CD4-positive, alpha-beta T cell treated with Interleukin-15 for 1 hour (primary cell): ENCODE results near the gene ZNF544.
"Not testable (repeated sequence)": the region's sequence is repeated elsewhere in the genome, so short reads cannot be mapped to it uniquely, and the experiment has no call there.

Experiments used
- DNase-seq: peaks from one replicate; pipeline ENCODE4 v3.0.0-alpha.2; 2020

Gene ZNF544

GRCh38 chr19:58258259-58258658 is 29.5 kb downstream of the ZNF544 start:
- DNase-seq, result not testable (repeated sequence)

DNA sequence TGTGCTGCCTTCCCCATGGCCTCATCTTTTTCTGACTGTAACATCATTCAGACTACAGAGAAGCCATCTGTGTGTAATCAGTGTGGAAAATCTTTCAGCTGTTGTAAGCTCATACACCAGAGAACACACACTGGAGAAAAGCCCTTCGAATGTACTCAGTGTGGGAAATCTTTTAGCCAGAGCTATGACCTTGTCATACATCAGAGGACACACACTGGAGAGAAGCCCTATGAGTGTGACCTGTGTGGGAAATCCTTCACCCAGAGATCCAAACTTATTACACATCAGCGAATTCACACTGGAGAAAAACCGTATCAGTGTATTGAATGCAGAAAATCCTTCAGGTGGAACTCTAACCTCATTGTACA is 32.9 kb downstream of the ZNF544 start:
- DNase-seq, result no peak

- no peak for DNase-seq
Measured at GRCh38 chr19:58261968-58262921, 33.5 kb downstream of the ZNF544 start.

DNA sequence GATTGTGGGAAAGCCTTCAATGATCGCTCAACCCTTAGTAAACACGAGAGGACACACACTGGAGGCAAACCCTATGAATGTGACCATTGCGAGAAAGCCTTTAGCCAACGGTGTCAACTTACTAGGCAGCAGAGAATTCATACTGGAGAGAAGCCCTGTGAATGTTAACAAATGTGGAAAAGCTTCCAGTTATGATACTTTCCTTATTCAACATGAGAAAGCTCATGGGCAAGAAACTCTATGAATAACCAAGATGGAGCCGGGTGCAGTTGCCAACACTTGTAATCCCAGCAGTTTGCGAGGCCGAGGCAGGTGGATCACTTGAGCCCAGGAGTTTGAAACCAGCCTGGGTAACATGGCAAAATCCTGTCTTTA is 34.2 kb downstream of the ZNF544 start:
- no peak for DNase-seq

GRCh38 chr19:58265100-58265499 is 36.4 kb downstream of the ZNF544 start:
- DNase-seq, result no peak

GRCh38 chr19:58268344-58268743 is 39.6 kb downstream of the ZNF544 start:
- no peak for DNase-seq

GRCh38 chr19:58274771-58275201 is 46.1 kb downstream of the ZNF544 start:
- DNase-seq, result no peak

DNA sequence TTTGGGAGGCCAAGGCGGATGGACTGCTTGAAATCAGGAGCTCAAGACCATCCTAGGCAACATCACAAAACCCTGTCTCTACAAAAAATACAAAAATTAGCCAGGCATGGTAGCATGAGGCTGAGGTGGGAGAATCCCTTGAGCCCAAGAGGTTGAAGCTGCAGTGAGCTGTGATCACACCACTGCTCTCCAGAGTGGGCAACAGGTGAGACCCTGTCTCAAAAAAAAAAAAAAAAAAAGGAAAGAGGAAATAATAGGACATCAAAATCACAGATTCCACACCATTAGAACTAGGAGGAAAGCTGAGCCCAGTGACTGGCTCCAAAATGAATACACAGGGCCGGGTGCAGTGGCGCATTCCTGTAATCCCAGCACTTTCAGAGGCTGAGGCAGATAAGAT is 46.9 kb downstream of the ZNF544 start:
- no peak for DNase-seq

GRCh38 chr19:58277197-58277596 is 48.5 kb downstream of the ZNF544 start:
- no peak for DNase-seq

DNA sequence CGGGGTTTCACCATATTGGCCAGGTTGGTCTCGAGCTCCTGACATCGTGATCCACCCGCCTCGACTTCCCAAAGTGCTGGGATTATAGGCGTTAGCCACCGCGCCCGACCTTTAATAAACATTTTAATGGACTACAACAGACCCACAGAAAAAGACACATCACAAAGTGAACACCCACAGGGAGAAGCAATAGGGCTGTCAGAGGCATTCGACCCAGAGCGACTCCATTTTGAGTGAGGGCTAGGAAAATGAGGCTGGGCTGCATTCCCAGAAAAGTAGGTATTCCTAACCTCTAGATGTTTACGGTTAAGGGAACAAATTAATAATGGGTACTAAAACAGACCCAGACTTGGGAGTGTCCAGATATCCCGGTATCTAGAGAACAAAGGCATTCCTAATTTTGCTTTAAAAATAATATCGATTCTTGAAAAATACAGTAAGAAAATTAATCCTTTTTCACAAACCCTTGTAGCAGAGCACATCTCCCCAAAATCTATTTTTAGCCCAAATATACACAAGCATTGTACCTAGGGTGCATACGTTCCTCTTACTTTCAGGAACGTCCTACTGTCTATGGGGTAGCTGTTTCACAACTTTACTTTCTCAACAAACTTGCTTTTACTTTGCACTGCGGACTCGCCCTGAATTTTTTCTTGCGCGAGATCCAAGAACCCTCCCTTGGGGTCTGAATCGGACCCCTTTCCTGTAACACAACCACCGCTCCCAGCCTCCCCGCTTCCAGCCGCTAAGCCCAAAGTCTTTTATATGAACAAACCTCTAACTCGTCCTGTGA is 49.2 kb downstream of the ZNF544 start:
- DNase-seq, result no peak

DNA sequence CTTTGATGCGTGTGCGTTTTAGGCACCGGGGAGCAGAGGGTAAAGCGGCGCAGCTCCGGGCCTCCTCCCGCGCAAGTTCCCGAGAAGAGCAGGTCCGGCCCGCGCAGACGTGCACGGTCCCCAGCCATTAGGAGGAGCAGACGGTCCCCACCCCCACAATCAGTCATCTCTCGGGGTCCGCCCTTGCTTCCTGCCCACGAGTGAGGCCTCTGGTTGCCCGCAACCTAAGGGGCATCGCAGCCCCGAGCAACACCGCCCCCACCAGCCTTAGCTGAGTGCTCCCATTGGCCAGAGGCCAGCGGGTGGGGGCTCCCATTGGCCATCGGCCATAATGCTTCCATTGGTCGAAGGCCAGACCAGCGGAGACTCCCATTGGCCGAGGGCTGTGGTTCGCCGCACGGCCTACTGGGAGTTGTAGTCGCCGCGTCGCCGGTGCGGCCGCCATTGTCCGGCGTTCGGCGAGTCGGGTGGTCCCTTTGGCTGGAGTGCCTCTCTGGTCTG is 49.9 kb downstream of the ZNF544 start, which contains the start of gene ZNF8:
Gene ZNF8 (plus strand): TSS at position 415 of the 501 bp plus-strand sequence. CDS start 127 bp downstream, outside the sequence.
- peak; percentile 98 for DNase-seq

- peak; percentile 28 for DNase-seq
Measured at GRCh38 chr19:58279042-58279924, 50.6 kb downstream of the ZNF544 start.

GRCh38 chr19:58279925-58280316 is 51.2 kb downstream of the ZNF544 start:
- no peak for DNase-seq

DNA sequence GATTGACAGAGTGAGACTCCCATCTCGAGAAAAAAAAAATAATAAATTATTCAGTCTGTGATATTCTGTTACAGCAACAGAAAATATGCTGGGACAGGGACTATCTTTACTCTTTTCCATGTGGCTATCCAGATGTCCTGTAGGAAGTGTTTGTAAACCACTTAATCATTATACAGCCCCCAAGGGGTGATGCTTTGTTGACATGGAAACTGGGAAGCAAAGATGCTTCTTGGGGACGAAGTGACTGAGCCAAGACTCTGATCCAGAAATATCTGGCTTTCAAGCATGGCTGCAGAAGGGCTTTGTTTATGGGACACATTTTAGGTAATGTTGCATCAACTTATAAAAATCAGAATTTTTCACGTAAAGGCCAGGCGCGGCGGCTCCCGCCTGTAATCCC is 55.5 kb downstream of the ZNF544 start:
- DNase-seq, result no peak

- no peak for DNase-seq
Measured at GRCh38 chr19:58291943-58292342, 63.2 kb downstream of the ZNF544 start.

DNA sequence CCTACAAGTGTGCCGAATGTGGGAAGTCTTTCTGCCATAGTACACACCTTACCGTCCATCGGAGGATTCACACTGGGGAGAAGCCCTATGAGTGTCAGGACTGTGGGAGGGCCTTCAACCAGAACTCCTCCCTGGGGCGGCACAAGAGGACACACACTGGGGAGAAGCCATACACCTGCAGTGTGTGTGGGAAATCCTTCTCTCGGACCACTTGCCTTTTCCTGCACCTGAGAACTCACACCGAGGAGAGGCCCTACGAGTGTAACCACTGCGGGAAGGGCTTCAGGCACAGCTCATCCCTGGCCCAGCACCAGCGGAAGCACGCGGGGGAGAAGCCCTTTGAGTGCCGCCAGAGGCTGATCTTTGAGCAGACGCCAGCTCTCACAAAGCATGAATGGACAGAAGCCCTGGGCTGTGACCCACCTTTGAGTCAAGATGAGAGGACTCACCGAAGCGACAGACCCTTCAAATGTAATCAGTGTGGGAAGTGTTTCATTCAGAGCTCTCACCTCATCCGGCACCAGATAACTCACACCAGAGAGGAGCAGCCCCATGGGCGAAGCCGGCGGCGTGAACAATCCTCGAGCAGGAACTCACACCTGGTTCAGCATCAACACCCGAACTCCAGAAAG is 66.1 kb downstream of the ZNF544 start:
- no peak for DNase-seq

DNA sequence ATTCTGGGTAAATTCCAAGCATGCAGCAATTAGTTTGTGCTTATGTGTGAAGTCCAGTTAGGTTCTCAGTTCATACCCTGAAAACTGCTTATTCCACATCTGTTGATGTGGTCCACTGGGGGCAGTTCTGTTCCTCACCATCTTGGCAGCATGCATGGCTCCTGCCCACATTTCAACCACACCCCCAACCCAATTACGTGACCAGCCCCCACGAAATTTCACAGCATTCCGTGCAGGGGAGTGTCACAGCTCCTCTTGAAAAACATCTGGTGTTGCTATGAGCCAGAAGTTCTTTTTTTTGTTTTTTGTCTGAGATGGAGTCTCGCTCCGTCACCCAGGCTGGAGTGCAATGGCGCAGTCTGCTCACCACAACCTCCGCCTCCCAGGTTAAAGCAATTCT is 67.4 kb downstream of the ZNF544 start:
- no peak for DNase-seq

- no peak for DNase-seq
Measured at GRCh38 chr19:58300620-58301019, 71.9 kb downstream of the ZNF544 start.

DNA sequence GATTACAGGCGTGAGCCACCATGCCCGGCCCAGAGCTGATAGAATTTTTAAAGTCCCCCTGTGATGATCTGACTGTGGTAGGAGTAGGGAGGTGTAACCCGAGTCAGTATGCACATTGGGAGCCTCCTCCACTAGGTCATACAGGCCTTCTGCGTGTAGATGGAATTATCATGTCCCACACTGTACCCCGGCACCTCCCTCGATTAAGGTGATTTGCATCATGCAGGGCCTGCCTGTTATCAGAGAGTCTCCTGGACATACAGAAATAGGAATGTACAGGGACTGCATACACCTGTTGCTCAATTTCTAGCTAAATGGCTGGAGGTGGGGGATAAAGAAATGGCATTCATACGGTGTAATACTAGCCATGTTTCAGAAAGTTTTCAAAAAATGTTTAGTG is 75.5 kb downstream of the ZNF544 start:
- DNase-seq, result no peak

DNA sequence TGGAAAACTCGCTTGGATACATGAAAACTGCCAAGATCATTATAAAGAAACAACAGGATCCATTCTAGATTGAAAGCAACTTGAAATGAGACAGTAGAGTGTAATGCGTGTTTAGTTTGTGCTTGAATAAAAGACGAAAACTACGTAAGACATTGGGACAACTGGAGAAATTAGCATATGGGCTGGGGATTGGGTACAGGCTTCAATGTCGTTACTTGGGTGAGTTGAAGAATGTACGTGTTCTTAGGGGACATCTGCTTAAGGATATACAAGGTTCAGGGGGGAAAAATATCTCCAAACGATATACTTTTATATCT is 76.0 kb downstream of the ZNF544 start:
- no peak for DNase-seq

DNA sequence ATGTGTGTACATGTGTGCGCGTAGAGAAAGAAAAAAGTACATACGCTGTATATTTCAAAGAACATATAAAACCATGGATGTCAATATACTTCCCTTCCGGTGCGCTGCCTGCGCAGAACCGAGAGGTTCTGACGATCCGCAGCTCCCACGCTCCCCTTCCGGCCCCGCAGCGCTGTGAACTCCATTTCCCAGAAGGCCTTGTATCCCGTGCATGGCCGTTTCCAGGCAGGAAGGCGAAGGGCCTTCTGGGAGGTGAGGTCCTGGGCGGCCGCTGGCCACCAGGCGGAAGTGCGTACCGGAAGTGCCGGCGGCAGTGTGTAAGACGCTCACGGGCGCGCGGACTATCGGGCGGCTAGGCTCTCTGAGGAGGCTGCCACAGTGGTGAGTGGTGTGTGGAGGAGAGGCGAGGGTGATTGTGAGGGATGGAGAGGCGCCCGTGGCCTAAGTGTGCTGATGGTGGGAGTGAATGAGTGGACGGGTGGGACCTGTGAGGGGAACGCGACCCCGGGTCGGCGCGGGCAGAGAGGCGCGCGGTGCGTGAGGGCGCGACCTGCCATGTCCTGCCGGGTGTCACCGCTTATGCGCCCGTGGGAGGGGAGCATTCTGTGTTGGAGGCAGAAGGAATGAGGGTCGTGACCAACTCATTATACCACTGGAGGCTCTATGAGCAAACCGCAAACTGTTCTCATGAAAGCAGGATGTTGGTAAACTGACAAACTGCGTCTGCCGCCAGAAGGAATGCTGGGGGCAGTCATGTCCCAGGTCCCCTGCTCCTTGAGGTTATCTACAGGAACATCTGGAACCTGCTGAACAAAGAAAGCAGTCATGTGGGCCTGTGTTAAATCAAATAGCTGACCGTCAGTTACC is 76.6 kb downstream of the ZNF544 start, which contains the start of gene ERVK3-1:
Gene ERVK3-1 (plus strand): TSS at position 313 of the 867 bp plus-strand sequence. CDS start 6,792 bp downstream, outside the sequence.
- DNase-seq, result peak; percentile 97
